H1 (cell line): ENCODE results near the gene YPEL2. TPM values are rescaled to one million over a fixed set of nuclear protein-coding genes. Genes with fewer than 3 reads are reported as not detected.

Experiments used
- CTCF ChIA-PET: fragments of 300-600 bp; sonication (Branson Sonifier 250); formaldehyde crosslinking; loops from one replicate; lab custom pipeline; 2021; ENCODE audit not compliant: partially characterized antibody; lab: Charles Lee
- POLR2A ChIA-PET: fragments of 300-600 bp; sonication (Branson Sonifier 250); formaldehyde crosslinking; loops from one replicate; lab custom pipeline; 2021; ENCODE audit warnings: inconsistent platforms; ENCODE audit not compliant: partially characterized antibody; lab: Charles Lee
- DNase-seq, 2 experiments: peaks; one replicate each; pipeline versions ENCODE4 v3.0.0 to v3.0.0-alpha.2; 2010 to 2022; ENCODE audit warnings: low spot score in 2 of 2, low read depth in 1 of 2, mixed read lengths in 1 of 2
- FAIRE-seq: peaks from 2 replicates; lab custom pipeline; 2011; peaks lifted over from hg19 to GRCh38; lab: Jason Lieb, UNC
- H2AFZ ChIP-seq: 2 replicates; pipeline ENCODE4 v1.8.1; 2012; ENCODE audit warnings: low read length, inconsistent platforms
- H2AK5ac ChIP-seq: 2 replicates; pipeline ENCODE4 v1.6.1; 2013; ENCODE audit warnings: low read depth, low read length
- H2BK120ac ChIP-seq: replicated peaks from 2 replicates; pipeline ENCODE3; 2013; ENCODE audit warnings: low read depth, low read length, inconsistent platforms
- H2BK12ac ChIP-seq: 2 replicates; pipeline ENCODE4 v1.6.1; 2013; ENCODE audit warnings: low read depth, low read length
- H2BK15ac ChIP-seq: 2 replicates; pipeline ENCODE4 v1.6.1; 2013; ENCODE audit warnings: low read length
- H2BK20ac ChIP-seq: 2 replicates; pipeline ENCODE4 v1.6.1; 2013; ENCODE audit warnings: low read length
- H2BK5ac ChIP-seq: 2 replicates; pipeline ENCODE4 v1.6.1; 2013; ENCODE audit warnings: low read depth, low read length
- H3K14ac ChIP-seq: 2 replicates; pipeline ENCODE4 v1.6.1; 2013; ENCODE audit warnings: inconsistent platforms; ENCODE audit not compliant: insufficient read length
- H3K18ac ChIP-seq: 2 replicates; pipeline ENCODE4 v1.6.1; 2013; ENCODE audit warnings: low read length; ENCODE audit errors: extremely low read depth
- H3K23ac ChIP-seq: 2 replicates; pipeline ENCODE4 v1.6.1; 2013; ENCODE audit warnings: inconsistent platforms; ENCODE audit not compliant: insufficient read length
- H3K23me2 ChIP-seq: 2 replicates; pipeline ENCODE4 v1.6.1; 2013; ENCODE audit warnings: low read depth, low read length
- H3K27ac ChIP-seq: 2 replicates; pipeline ENCODE4 v1.6.1; 2011; ENCODE audit warnings: low read depth, low read length, inconsistent platforms
- H3K27me3 ChIP-seq, 4 experiments: replicated peaks in 1 of 4; 1 replicate in 1 of 4; 2 replicates in 3 of 4; pipeline versions ENCODE4 v1.6.1 to v1.8.1; 2011 to 2013; ENCODE audit warnings: low read length in 3 of 4, mild to moderate bottlenecking in 3 of 4, inconsistent platforms in 2 of 4, mixed read lengths in 2 of 4, moderate library complexity in 1 of 4; ENCODE audit not compliant: control insufficient read depth in 3 of 4, insufficient read depth in 3 of 4; ENCODE audit errors: extremely low read depth in 1 of 4
- H3K36me3 ChIP-seq, 4 experiments: 2 replicates each; pipeline versions ENCODE4 v1.6.1 to v1.8.1; 2011 to 2013; ENCODE audit warnings: mild to moderate bottlenecking in 4 of 4, low read length in 3 of 4, moderate library complexity in 2 of 4, control low read depth in 1 of 4, inconsistent platforms in 1 of 4; ENCODE audit not compliant: insufficient read depth in 4 of 4, control insufficient read depth in 2 of 4
- H3K4ac ChIP-seq: replicated peaks from 2 replicates; pipeline ENCODE3; 2013; ENCODE audit warnings: low read length, low read depth, mixed read lengths, inconsistent platforms; ENCODE audit not compliant: insufficient read length
- H3K4me1 ChIP-seq, 4 experiments: replicated peaks in 1 of 4; 1 replicate in 1 of 4; 2 replicates in 3 of 4; pipeline versions ENCODE4 v1.6.1 to v1.8.1; 2011 to 2013; ENCODE audit warnings: low read length in 3 of 4, inconsistent platforms in 2 of 4, mixed read lengths in 1 of 4; ENCODE audit not compliant: insufficient read depth in 4 of 4, control insufficient read depth in 3 of 4
- H3K4me2 ChIP-seq, 2 experiments: 2 replicates each; pipeline versions ENCODE4 v1.6.1 to v1.8.1; 2011 to 2013; ENCODE audit warnings: low read depth in 2 of 2, low read length in 2 of 2, control low read depth in 1 of 2, inconsistent platforms in 1 of 2, mild to moderate bottlenecking in 1 of 2; ENCODE audit not compliant: insufficient read depth in 1 of 2
- H3K4me3 ChIP-seq, 4 experiments: fragments of 200-600, 300-600 bp in 1 of 4; sonication (generic), shearing (Covaris generic), sonication (Bioruptor Twin) in 1 of 4; 2 replicates each; pipeline versions ENCODE4 v1.5.1 to v1.8.1; 2011 to 2016; ENCODE audit warnings: low read length in 4 of 4, low read depth in 3 of 4, control low read depth in 2 of 4, inconsistent platforms in 2 of 4, mild to moderate bottlenecking in 2 of 4, mixed read lengths in 1 of 4, moderate library complexity in 1 of 4; ENCODE audit not compliant: insufficient read depth in 2 of 4; ENCODE audit errors: extremely low read depth in 1 of 4
- H3K56ac ChIP-seq: replicated peaks from 2 replicates; pipeline ENCODE3; 2013; ENCODE audit warnings: low read depth, mild to moderate bottlenecking, mixed read lengths, low read length, inconsistent platforms; ENCODE audit not compliant: insufficient read length
- H3K79me1 ChIP-seq: 2 replicates; pipeline ENCODE4 v1.6.1; 2013; ENCODE audit warnings: low read depth, low read length, control low read depth
- H3K79me2 ChIP-seq, 2 experiments: 2 replicates each; pipeline versions ENCODE4 v1.6.1 to v1.8.1; 2012 to 2013; ENCODE audit warnings: low read length in 2 of 2, mild to moderate bottlenecking in 2 of 2, inconsistent platforms in 1 of 2; ENCODE audit not compliant: insufficient read depth in 2 of 2, control insufficient read depth in 1 of 2
- H3K9ac ChIP-seq, 4 experiments: replicated peaks in 1 of 4; 1 replicate in 1 of 4; 2 replicates in 3 of 4; pipeline versions ENCODE4 v1.6.1 to v1.8.1; 2011 to 2013; ENCODE audit warnings: low read depth in 3 of 4, low read length in 3 of 4, control low read depth in 2 of 4, mild to moderate bottlenecking in 2 of 4, moderate library complexity in 2 of 4, inconsistent platforms in 1 of 4; ENCODE audit errors: extremely low read depth in 1 of 4
- H3K9me3 ChIP-seq, 2 experiments: 2 replicates each; pipeline versions ENCODE4 v1.6.1 to v1.8.1; 2012 to 2013; ENCODE audit warnings: mild to moderate bottlenecking in 2 of 2, moderate library complexity in 2 of 2, control low read depth in 1 of 2, inconsistent platforms in 1 of 2, low read depth in 1 of 2, low read length in 1 of 2, mixed read lengths in 1 of 2; ENCODE audit not compliant: insufficient read depth in 2 of 2
- H4K20me1 ChIP-seq, 2 experiments: replicated peaks in 1 of 2; 2 replicates each; pipeline versions ENCODE3 to v1.8.1; 2011 to 2013; ENCODE audit warnings: inconsistent platforms in 2 of 2, low read length in 2 of 2, mild to moderate bottlenecking in 1 of 2; ENCODE audit not compliant: insufficient read depth in 2 of 2, control insufficient read depth in 1 of 2
- H4K5ac ChIP-seq: 2 replicates; pipeline ENCODE4 v1.6.1; 2013; ENCODE audit warnings: low read length, low read depth, mixed read lengths, inconsistent platforms; ENCODE audit not compliant: insufficient read length
- H4K8ac ChIP-seq: 2 replicates; pipeline ENCODE4 v1.8.0; 2013; ENCODE audit warnings: mild to moderate bottlenecking, moderate library complexity, low read length, inconsistent platforms; ENCODE audit not compliant: insufficient read depth; ENCODE audit errors: extremely low read depth
- H4K91ac ChIP-seq: replicated peaks from 2 replicates; pipeline ENCODE3; 2013; ENCODE audit warnings: low read length, mixed read lengths, inconsistent platforms; ENCODE audit not compliant: insufficient read length
- CHD2 ChIP-seq: IDR thresholded peaks from 2 replicates; pipeline ENCODE4 v1.6.1; 2012; ENCODE audit warnings: low read length, improper control_type of control experiment
- GTF2F1 ChIP-seq: IDR thresholded peaks from 2 replicates; pipeline ENCODE4 v1.6.1; 2012; ENCODE audit warnings: low read depth, low read length, improper control_type of control experiment, borderline replicate concordance
- RNF2 ChIP-seq: fragments of 200-900, 300-1000 bp; sonication (generic); IDR thresholded peaks from 2 replicates; pipeline ENCODE4 v1.7.1; 2016; ENCODE audit warnings: borderline replicate concordance, low read depth, mild to moderate bottlenecking, antibody characterized with exemption, low read length; ENCODE audit not compliant: poor library complexity, severe bottlenecking; ENCODE audit errors: missing control alignments
- SP4 ChIP-seq: IDR thresholded peaks from 2 replicates; pipeline ENCODE4 v1.6.1; 2012; ENCODE audit warnings: low read length, inconsistent platforms
- TBP ChIP-seq: IDR thresholded peaks from 2 replicates; pipeline ENCODE4 v1.6.1; 2011; ENCODE audit warnings: low read depth, low read length, improper control_type of control experiment
- WGBS, 2 experiments: shearing (Covaris generic) in 1 of 2; methylation state at CpG; one replicate each; pipeline versions ENCODE4 v1.1.6 to v1.1.7; 2013 to 2015; ENCODE audit warnings: low lambda C conversion rate in 2 of 2, mixed read lengths in 2 of 2, inconsistent platforms in 1 of 2, low coverage in 1 of 2, missing lambda C conversion rate in 1 of 2; ENCODE audit not compliant: insufficient replicate concordance in 2 of 2, insufficient coverage in 1 of 2, insufficient read length in 1 of 2; ENCODE audit errors: extremely low coverage in 1 of 2, missing lambda C conversion rate in 1 of 2; 5-methylcytosine and 5-hydroxymethylcytosine counted together
- polyA plus RNA-seq, 7 experiments: library from polyadenylated mRNA; depleted of rRNA in 3 of 7; stranded (reverse) in 5 of 7; unstranded in 2 of 7; fragments of >200 nt in 5 of 7; fragments of 200-250 nt in 2 of 7; gene quantifications; 1 replicate in 5 of 7; 2 replicates in 1 of 7; 4 replicates in 1 of 7; pipeline versions ENCODE4 v1.2.1 to v1.2.3, GENCODE V29; 2011 to 2013; ENCODE audit warnings: missing spikeins in 2 of 7, mixed read lengths in 2 of 7
- total RNA-seq: library from RNA; stranded (reverse); fragmentation: NEBNext Ultra II Directional; extraction: Animal tissue kit (Norgen Biotek cat#: 25700); gene quantifications from 2 replicates; pipeline ENCODE4 v1.2.1, GENCODE V29; 2021

Gene YPEL2
- total and polyA plus RNA-seq, 2 of the 8 experiments (the other 6 are each of a cell fraction or from before 2014, with no cell fraction given) = 1.6 to 3.5 TPM

- H2AK5ac ChIP-seq = no peak overlapping the region
- no peaks in the 10 kb centered on the region for H4K20me1 ChIP-seq
- H3K23ac ChIP-seq = no peak overlapping the region
- H3K4me2 ChIP-seq = no peak overlapping the region
- H2BK12ac ChIP-seq = no peak overlapping the region
- H2BK15ac ChIP-seq = no peak overlapping the region
- H3K14ac ChIP-seq = no peak overlapping the region
- peaks cover 4 to 14% of the 10 kb centered on the region in 2 experiments; a peak in 2 of 4 replicates for H3K9me3 ChIP-seq
- POLR2A ChIA-PET = no interaction called here
- H3K23me2 ChIP-seq = no peaks in the 10 kb centered on the region
- H4K5ac ChIP-seq = no peak overlapping the region
- H3K4ac ChIP-seq = no peak overlapping the region
- H3K56ac ChIP-seq = no peak overlapping the region
- H3K18ac ChIP-seq = no peak overlapping the region
- no peak overlapping the region for H2BK5ac ChIP-seq
- H2BK20ac ChIP-seq = no peak overlapping the region
- FAIRE-seq (no peak), DNase-seq (no peak)
- no peaks in the 10 kb centered on the region for H3K79me1 ChIP-seq
- no peaks in the 10 kb centered on the region for H3K4me1 ChIP-seq
- H2BK120ac ChIP-seq = no peak overlapping the region
- H3K36me3 ChIP-seq = peaks cover 0 to 5% (median 2%) of the 10 kb centered on the region in 4 experiments; a peak in 3 of 8 replicates
- no peaks in the 10 kb centered on the region for H3K27me3 ChIP-seq
- H3K4me3 ChIP-seq = no peak overlapping the region
- TF ChIP-seq RNF2 = no peak
- no peak for TF ChIP-seq TBP
- no peak for TF ChIP-seq GTF2F1
- no peak for TF ChIP-seq CHD2
- no peak for TF ChIP-seq SP4
- CTCF ChIA-PET = interaction anchor here (1.0 kb wide), 1 partner anchor 46 kb away, joined by 3 read pairs; no protein-coding TSS in a partner anchor
- H3K79me2 ChIP-seq = no peaks in the 10 kb centered on the region
- H4K91ac ChIP-seq = no peak overlapping the region
- no peak overlapping the region for H3K9ac ChIP-seq
- WGBS, 2 experiments = 96% methylated on average over 9 of the region's 9 CpGs; no CpG with 5 or more reads in 1 of the 2 experiments
- H4K8ac ChIP-seq = no peak overlapping the region
- no peak overlapping the region for H2AFZ ChIP-seq
- no peak overlapping the region for H3K27ac ChIP-seq
Observed at GRCh38 chr17:59396134-59396826, 64.8 kb downstream of the YPEL2 start.
